ENCODE data around the gene TSPAN19.
"Not testable (repeated sequence)": the region's sequence is repeated elsewhere in the genome, so short reads cannot be mapped to it uniquely, and the experiment has no call there.

The TSPAN19 gene

DNA sequence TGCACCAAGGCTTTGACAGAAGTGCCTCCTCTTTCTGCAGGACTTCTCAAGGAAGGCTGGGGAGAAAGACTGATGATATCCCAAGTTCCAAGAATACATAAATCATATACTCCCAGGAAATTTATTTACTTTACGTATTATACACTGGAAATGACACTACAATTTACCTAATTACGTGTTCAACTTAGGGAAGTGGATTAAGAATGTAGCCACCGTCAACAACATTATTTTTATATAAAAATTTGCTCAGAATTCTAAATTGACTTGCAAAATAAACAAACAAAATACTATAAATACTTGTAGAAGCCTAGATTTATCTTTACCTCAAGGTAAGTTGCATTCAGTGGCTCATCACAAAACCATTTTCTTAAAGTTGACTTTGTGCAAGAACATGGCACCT lies 18.9 kb downstream of the TSPAN19 start:
- Mint-ChIP-seq H3K4me3 (no peak overlapping the region), H3K4me1 (ENCODE audit: low read depth) (no peaks in the 10 kb centered on the region), H3K9me3 (no peaks in the 10 kb centered on the region), H3K27me3 (ENCODE audit: low read depth) (no peaks in the 10 kb centered on the region), H3K36me3 (ENCODE audit: low read depth) (no peaks in the 10 kb centered on the region), H3K27ac (no peak overlapping the region)

DNA sequence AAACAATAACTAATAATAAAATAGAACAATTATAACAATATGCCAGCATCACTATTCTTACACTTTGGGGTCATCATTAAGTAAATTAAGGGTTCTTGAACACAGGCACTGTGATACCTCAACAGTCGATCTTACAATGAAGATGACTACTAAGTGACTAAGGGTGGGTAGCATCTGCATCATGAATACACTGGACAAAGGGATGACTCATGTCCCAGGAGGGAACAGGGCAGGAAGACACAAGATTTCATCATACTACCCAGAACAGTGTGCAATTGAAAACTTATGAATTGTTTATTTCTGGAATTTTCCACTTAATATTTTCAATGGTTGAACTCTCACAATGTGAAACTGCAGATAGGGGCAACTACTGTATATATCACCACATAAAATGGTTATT lies 19.7 kb downstream of the TSPAN19 start:
- H3K27ac Mint-ChIP-seq = no peak overlapping the region
- no peaks in the 10 kb centered on the region for H3K4me1 Mint-ChIP-seq (ENCODE audit: low read depth)
- H3K27me3 Mint-ChIP-seq (ENCODE audit: low read depth) = no peaks in the 10 kb centered on the region
- no peaks in the 10 kb centered on the region for H3K9me3 Mint-ChIP-seq
- H3K4me3 Mint-ChIP-seq = no peak overlapping the region
- no peaks in the 10 kb centered on the region for H3K36me3 Mint-ChIP-seq (ENCODE audit: low read depth)

DNA sequence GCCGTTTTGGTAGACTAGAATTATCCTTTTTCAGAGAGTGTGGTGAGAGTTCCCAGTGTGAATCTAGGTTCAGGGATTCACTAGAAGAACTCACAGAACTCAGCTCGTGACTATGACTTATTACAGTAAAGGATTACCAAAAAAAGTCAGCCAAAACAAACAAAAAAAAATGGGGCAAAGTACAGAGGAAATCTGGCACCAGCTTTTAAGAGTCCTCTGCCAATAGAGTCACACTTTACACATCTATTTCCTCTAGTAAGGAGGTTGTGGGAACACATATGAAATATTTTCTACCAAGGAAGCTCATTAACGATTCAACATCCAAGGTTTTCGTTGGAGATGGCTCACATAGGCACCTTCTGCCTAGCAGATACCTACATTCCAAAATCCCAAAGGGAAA lies 28.2 kb downstream of the TSPAN19 start:
- H3K4me3 Mint-ChIP-seq = no peak overlapping the region
- H3K27me3 Mint-ChIP-seq (ENCODE audit: low read depth) = no peaks in the 10 kb centered on the region
- H3K4me1 Mint-ChIP-seq (ENCODE audit: low read depth) = no peaks in the 10 kb centered on the region
- no peak overlapping the region for H3K27ac Mint-ChIP-seq
- H3K9me3 Mint-ChIP-seq = no peaks in the 10 kb centered on the region
- no peaks in the 10 kb centered on the region for H3K36me3 Mint-ChIP-seq (ENCODE audit: low read depth)

DNA sequence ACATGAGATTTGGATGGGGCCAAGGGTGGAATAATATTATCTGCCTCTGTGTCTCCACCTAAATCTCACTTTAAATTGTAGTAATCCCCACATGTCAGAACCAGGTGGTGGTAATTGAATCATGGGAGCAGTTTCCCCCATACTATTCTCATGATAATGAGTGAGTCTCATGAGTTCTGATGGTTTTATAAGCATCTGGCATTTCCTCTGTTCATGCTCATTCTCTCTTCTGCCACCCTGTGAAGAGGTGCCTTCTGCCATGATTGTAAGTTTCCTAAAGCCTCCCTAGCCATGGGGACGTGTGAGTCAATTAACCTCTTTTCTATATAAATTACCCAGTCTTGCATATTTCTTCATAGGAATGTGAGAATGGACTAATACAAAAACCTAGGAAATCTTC lies 29.9 kb downstream of the TSPAN19 start:
- H3K27me3 Mint-ChIP-seq (ENCODE audit: low read depth) = no peaks in the 10 kb centered on the region
- H3K4me1 Mint-ChIP-seq (ENCODE audit: low read depth) = no peaks in the 10 kb centered on the region
- no peaks in the 10 kb centered on the region for H3K36me3 Mint-ChIP-seq (ENCODE audit: low read depth)
- H3K9me3 Mint-ChIP-seq = no peaks in the 10 kb centered on the region
- no peak overlapping the region for H3K27ac Mint-ChIP-seq
- no peak overlapping the region for H3K4me3 Mint-ChIP-seq

DNA sequence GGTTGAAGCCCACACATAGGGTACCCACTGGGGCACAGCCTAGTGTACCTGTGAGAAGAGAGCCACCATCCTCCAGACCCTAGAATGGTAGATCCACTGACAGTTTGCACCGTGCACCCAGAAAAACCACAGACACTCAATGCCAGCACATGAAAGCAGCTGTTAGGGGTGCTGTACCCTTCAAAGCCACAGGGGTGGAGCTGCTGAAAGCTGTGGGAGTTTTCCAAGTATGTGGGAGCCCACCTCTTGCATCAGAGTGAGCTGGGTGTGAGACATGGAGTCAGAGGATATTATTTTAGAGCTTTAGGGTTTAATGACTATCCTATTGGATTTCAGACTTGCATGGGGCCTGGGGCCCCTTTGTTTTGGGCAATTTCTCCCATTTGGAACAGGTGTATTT lies 30.5 kb downstream of the TSPAN19 start:
- H3K4me3 Mint-ChIP-seq = no peak overlapping the region
- H3K4me1 Mint-ChIP-seq (ENCODE audit: low read depth) = no peaks in the 10 kb centered on the region
- H3K9me3 Mint-ChIP-seq = no peaks in the 10 kb centered on the region
- H3K36me3 Mint-ChIP-seq (ENCODE audit: low read depth) = no peaks in the 10 kb centered on the region
- no peaks in the 10 kb centered on the region for H3K27me3 Mint-ChIP-seq (ENCODE audit: low read depth)
- H3K27ac Mint-ChIP-seq = no peak overlapping the region

DNA sequence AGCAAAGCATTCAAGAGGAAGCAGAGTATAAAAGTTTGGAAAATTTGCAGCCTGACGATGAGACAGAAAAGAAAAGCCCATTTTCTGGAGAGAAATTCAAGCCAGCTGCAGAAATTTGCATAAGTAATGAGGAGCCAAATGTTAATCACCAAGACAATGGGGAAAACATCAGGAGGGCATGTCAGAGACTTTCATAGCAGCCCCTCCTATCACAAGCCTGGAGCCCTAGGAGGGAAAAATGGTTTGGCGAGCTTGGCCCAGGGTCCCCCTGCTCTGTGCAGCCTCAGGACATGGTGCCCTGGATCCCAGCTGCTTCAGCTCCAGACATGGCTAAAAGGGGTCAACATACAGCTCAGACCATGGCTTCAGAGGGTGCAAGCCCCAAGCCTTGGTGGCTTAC lies 31.0 kb downstream of the TSPAN19 start:
- H3K36me3 Mint-ChIP-seq (ENCODE audit: low read depth); H3K4me3 Mint-ChIP-seq; H3K9me3 Mint-ChIP-seq; H3K27me3 Mint-ChIP-seq (ENCODE audit: low read depth); H3K4me1 Mint-ChIP-seq (ENCODE audit: low read depth); H3K27ac Mint-ChIP-seq: not testable (repeated sequence)

DNA sequence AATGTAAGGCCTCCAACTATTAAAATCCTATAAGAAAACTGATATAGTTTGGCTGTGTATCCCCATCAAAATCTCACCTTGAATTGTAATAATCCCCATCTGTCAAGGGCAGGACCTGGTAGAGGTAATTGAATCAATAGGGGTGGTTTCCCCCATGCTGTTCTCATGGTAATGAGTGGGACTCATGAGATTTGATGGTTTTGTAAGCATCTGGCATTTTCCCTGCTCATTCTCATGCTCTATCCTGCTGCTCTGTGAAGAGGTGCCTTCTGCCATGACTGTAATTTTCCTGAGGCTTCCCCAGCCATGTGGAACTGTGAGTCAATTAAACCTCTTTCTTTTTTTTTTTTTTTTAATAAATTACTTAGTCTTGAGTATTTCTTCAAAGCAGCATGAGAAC lies 31.9 kb downstream of the TSPAN19 start:
- Mint-ChIP-seq H3K9me3 (no peaks in the 10 kb centered on the region), H3K36me3 (ENCODE audit: low read depth) (no peaks in the 10 kb centered on the region), H3K4me3 (no peak overlapping the region), H3K27me3 (ENCODE audit: low read depth) (no peaks in the 10 kb centered on the region), H3K27ac (no peak overlapping the region), H3K4me1 (ENCODE audit: low read depth) (no peaks in the 10 kb centered on the region)

DNA sequence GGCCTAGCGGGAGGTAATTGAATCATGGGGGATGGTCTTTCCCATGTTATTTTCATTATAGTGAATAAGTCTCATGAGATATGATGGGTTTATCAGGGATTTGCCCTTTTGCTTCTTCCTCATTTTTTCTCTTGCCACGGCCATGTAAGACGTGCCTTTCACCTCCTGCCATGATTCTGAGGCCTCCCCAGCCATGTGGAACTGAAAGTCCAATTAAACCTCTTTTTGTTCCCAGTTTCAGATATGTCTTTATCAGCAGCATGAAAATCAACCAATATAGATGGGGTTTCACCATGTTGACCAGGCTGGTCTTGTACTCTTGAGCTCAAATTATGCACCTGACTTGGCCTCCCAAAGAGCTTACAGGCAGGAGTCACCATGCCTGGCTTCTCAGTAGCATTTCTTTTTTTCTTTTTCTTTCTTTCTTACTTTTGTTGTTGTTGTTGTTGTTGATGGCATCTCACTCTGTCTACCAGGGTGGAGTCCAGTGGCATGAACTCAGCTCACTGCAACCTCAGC lies 33.2 kb downstream of the TSPAN19 start:
- no peak overlapping the region for H3K4me3 Mint-ChIP-seq
- H3K27ac Mint-ChIP-seq = no peak overlapping the region
- H3K9me3 Mint-ChIP-seq = no peaks in the 10 kb centered on the region
- no peaks in the 10 kb centered on the region for H3K27me3 Mint-ChIP-seq (ENCODE audit: low read depth)
- H3K4me1 Mint-ChIP-seq (ENCODE audit: low read depth) = no peaks in the 10 kb centered on the region
- no peaks in the 10 kb centered on the region for H3K36me3 Mint-ChIP-seq (ENCODE audit: low read depth)

DNA sequence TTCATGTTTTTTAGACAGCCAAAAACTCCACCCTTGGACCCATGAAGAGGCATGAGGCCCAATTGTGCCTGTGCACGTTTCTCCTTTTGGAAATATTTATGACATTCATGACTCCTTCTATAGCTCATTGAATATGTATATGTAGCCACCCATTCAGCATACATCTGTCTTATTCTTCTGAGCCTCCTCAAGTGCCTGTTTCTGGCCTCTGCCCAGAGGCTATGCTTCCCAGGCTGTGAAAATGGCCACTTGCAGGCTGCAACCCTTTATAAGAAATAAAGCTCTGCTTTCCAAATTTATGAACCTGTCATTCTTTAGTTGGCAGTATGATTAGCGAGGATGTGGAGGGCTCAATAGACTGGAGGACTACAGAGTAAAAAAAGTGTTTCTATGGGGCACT lies 35.3 kb downstream of the TSPAN19 start:
- Mint-ChIP-seq H3K4me1 (ENCODE audit: low read depth) (no peaks in the 10 kb centered on the region), H3K27me3 (ENCODE audit: low read depth) (no peaks in the 10 kb centered on the region), H3K9me3 (no peaks in the 10 kb centered on the region), H3K36me3 (ENCODE audit: low read depth) (no peaks in the 10 kb centered on the region), H3K4me3 (no peak overlapping the region), H3K27ac (no peak overlapping the region)

DNA sequence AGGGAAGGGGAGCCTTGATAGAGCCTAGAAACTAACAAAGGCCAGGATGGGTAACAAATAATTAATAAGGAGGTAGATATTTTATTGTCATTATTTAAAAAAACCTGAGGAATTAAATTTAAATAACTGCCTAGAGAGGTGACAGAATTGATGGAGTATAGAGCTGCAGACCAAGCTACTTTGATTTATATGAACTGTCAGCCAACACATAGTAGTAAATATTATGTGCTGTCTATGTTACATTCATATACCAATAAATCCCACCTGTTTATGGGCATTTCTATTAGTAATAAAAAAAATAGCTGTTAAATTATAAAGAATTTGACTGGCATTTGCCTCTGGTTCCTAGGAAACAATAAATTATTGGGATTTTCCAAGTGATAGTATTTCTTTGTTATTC lies 37.7 kb downstream of the TSPAN19 start:
- H3K4me3 Mint-ChIP-seq = no peak overlapping the region
- H3K36me3 Mint-ChIP-seq (ENCODE audit: low read depth) = no peaks in the 10 kb centered on the region
- H3K4me1 Mint-ChIP-seq (ENCODE audit: low read depth) = no peaks in the 10 kb centered on the region
- no peaks in the 10 kb centered on the region for H3K9me3 Mint-ChIP-seq
- no peaks in the 10 kb centered on the region for H3K27me3 Mint-ChIP-seq (ENCODE audit: low read depth)
- H3K27ac Mint-ChIP-seq = no peak overlapping the region

DNA sequence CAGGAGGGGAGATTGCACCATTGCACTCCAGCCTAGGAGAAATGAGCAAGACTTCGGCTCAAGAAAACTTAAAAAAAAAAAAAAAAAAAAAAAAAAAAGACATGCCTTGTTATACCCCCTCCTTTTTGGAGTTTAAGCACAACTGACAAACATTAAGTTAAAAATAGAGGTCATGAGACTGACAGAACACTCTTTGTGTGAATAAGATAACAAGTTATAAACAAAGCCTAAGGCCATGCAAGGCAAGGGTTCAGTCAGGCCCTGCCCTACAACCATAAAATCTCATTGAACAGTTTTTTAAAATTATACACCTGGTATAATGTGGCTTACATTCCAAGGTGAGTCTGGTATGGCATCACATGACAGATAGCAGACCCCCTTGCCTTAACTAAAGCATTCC lies 39.3 kb downstream of the TSPAN19 start:
- H3K27ac Mint-ChIP-seq = no peak overlapping the region
- no peaks in the 10 kb centered on the region for H3K4me1 Mint-ChIP-seq (ENCODE audit: low read depth)
- no peaks in the 10 kb centered on the region for H3K27me3 Mint-ChIP-seq (ENCODE audit: low read depth)
- no peaks in the 10 kb centered on the region for H3K36me3 Mint-ChIP-seq (ENCODE audit: low read depth)
- no peak overlapping the region for H3K4me3 Mint-ChIP-seq
- H3K9me3 Mint-ChIP-seq = no peaks in the 10 kb centered on the region

DNA sequence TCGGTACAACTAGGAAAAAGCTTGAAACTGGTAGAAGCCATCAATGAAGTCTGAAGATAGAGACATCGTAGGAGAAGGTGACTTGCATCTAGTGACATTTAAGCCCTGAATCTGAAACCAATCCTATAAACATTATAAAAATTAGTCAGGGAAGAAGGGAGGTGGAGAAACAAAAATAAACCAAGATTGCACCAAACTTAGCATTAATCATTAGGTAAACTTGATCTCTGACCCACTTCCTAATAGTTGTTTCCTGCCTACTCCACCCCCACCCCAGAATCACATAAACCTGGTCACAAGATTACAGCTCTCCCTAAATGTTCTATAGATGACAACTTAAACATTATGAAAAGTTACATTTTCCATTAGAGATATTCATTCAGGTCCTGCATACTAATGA lies 40.4 kb downstream of the TSPAN19 start:
- Mint-ChIP-seq H3K27me3 (ENCODE audit: low read depth) (no peaks in the 10 kb centered on the region), H3K36me3 (ENCODE audit: low read depth) (no peaks in the 10 kb centered on the region), H3K4me1 (ENCODE audit: low read depth) (no peaks in the 10 kb centered on the region)

DNA sequence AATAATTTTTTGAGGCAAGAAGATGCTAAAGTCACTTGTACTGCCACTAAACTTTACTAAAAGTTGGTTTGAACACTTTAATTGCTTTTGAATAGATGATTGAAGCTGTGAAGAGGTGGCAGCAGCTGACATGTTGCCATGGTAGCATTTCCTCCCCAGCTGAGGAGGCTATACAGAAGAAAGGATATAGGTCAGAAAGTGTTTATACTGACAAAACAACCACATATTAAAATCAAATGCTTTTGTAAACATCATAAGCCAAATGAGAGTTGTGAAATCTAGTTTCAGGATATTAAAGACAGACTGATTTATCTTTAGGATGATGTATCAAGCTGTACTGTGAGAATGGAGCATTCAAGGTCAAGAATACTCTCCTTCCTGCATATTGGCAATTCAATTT lies 41.7 kb downstream of the TSPAN19 start:
- Mint-ChIP-seq H3K9me3 (no peaks in the 10 kb centered on the region), H3K4me1 (ENCODE audit: low read depth) (no peaks in the 10 kb centered on the region), H3K4me3 (no peak overlapping the region), H3K36me3 (ENCODE audit: low read depth) (no peaks in the 10 kb centered on the region), H3K27ac (no peak overlapping the region), H3K27me3 (ENCODE audit: low read depth) (no peaks in the 10 kb centered on the region)

More for the DNA sequence above, 40.4 kb downstream of the TSPAN19 start:
- Mint-ChIP-seq H3K9me3 (no peaks in the 10 kb centered on the region), H3K4me3 (no peak overlapping the region), H3K27ac (no peak overlapping the region)

DNA sequence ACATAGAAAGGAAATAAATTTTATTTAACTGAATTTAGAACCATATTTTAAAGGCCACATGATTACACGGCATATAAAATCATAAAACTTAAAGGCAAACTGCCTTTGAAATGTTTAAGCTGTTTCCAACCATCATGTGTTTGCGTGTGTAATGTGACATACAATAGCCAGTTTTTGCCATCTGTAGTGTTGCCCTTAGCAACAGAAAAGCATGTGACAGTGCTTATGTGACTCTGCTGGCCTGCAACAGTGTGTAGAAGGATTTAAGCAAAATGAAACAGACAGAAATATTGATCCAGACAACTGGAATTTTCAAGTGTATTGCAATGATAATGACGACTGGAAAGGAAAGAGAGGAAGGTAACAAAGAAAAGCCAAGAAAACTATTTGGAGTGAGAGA lies 49.5 kb downstream of the TSPAN19 start:
- H3K27me3 Mint-ChIP-seq (ENCODE audit: low read depth) = no peaks in the 10 kb centered on the region
- H3K4me1 Mint-ChIP-seq (ENCODE audit: low read depth) = no peaks in the 10 kb centered on the region
- H3K9me3 Mint-ChIP-seq = no peaks in the 10 kb centered on the region
- no peak overlapping the region for H3K4me3 Mint-ChIP-seq
- H3K27ac Mint-ChIP-seq = no peak overlapping the region
- H3K36me3 Mint-ChIP-seq (ENCODE audit: low read depth) = no peaks in the 10 kb centered on the region

DNA sequence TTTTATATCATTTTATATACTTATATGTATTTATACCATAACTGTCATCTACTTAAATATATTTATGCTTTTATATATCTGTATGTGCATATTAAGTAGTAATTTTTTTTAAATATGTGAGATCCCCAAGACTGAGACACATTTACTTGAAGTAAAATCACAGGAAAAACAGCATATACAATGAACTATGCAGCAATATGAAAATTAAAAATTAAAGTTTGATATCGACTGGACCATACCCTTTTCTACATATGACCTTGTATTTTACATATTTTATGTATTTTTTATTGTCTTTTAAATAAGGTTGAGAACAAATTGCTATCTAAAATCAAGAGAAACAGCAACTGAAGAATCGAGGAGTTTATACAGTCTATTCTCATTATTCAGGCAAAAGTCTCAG lies 50.0 kb downstream of the TSPAN19 start:
- H3K27me3 Mint-ChIP-seq (ENCODE audit: low read depth) = no peaks in the 10 kb centered on the region
- H3K9me3 Mint-ChIP-seq = no peaks in the 10 kb centered on the region
- H3K4me1 Mint-ChIP-seq (ENCODE audit: low read depth) = no peaks in the 10 kb centered on the region
- H3K27ac Mint-ChIP-seq = no peak overlapping the region
- H3K4me3 Mint-ChIP-seq = no peak overlapping the region
- no peaks in the 10 kb centered on the region for H3K36me3 Mint-ChIP-seq (ENCODE audit: low read depth)

DNA sequence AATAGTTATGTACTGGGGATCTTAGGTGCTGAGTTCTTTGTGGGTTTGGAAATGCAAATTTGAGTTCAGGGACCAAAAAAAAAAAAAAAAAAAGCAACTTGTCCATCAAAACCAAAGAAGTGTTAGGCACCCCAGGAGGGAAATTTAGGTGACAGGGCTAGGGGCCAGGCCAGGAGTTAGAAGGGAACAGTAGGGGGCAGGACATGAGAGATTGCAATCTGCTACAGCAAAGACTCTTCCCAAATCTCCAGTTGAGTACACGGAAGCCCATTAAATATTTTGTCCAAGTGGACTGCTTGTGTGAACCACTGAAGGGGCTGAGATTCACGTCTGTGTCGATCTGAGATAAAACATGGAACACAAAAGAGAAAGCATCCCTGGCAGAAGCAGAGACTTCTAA lies 52.8 kb downstream of the TSPAN19 start:
- H3K4me1 Mint-ChIP-seq (ENCODE audit: low read depth) = no peaks in the 10 kb centered on the region
- no peaks in the 10 kb centered on the region for H3K36me3 Mint-ChIP-seq (ENCODE audit: low read depth)
- no peak overlapping the region for H3K27ac Mint-ChIP-seq
- H3K27me3 Mint-ChIP-seq (ENCODE audit: low read depth) = no peaks in the 10 kb centered on the region
- H3K9me3 Mint-ChIP-seq = no peaks in the 10 kb centered on the region
- no peak overlapping the region for H3K4me3 Mint-ChIP-seq
